CD4-positive, alpha-beta T cell treated with Interleukin-4 for 4 hours (primary cell): ENCODE results near the gene MYOG.

Experiments used
- DNase-seq: peaks from one replicate; pipeline ENCODE4 v3.0.0-alpha.2; 2020

MYOG gene

DNA sequence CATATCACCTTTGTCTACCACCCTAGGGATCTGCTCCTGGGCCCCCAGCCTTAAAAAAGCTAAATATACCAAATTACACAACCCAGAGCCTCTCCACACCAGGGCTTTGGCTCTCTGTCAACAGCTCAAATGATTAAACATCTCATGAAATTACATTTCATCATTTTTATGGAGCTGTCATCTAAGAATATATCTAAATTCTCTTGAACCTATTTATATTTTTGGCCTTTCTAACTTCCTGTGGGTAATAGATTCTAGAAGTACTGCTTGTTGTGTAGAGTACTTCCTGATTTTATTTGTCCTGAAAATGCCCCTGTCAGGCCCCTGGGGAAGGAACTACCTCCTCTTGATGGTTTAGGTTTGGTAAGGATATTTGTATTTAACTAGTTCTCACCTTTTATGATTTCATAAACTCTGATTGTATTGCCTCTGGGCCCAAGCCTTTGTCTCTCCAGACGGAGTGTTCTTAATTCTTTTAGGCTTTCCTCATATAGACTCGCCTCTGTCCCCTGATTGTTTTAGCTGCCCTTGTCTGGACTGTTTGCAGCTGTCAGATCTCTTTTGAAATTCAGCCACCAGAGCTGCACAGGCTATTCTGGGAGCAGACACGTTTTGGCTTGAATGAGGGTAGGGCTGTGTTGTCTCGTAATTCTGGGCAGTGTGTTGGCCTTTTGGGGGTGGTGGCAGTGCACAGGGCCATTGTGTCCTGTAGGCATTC, 16.6 kb downstream of the MYOG start:
- no peak for DNase-seq

DNA sequence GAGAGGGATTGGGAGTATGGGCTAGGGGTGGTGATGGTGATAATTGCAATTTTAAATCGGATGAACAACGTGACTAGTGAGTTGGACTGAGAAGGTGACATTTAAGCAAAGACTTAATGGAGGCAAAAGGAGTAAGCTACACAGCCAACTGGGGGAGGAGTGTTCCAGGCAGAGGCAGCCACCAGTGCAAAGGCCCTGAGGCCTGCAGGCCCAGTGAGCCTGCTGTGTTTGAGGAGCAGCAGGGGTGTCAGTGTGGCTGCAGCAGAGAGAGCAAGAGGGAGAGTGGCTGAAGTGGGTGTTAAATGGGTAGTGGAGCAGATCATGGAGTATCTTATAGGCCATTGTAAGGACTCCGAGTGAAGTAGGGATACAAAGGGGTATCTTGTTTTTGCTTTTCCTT, 18.8 kb downstream of the MYOG start:
- DNase-seq, result no peak

DNA sequence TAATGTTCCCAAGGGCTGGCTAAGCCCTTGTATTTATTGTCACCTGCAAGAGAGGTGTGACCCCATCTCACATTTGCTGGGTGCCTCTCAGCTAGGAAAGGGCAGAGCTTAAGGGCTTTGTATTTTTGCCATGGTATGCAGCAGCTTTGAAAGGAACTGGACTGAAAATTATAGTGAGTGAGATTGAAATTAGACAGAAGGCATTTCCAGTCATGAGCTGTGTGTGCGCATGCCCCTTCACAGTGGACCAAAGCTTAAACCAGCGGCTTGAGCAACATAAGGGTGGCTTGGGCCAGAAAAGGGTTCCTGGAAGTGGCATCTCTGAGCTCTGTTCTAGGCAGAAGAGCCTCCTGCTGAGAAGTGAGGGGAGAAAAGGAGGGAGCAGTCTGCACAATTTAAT, 19.8 kb downstream of the MYOG start:
- DNase-seq, result no peak

DNA sequence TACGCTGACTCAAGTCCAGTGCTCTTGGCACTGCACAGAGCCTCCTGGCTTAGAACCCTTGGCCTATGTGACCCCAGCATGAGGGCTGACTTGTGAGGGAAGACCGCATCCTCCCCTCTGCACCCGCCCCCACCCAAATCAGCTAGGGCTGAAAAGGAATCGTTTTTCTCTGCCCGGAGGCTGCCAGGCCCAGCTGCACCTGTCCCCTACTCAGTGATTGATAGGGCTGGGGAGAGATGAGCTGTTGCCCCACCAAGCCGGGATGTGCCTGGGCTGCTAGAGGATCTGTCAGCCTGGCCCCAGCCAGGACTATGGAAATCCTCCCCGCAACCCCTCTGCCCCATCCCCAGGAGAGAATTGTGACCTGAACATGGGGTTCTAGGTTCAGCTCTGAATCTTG, 20.6 kb downstream of the MYOG start:
- no peak for DNase-seq

DNA sequence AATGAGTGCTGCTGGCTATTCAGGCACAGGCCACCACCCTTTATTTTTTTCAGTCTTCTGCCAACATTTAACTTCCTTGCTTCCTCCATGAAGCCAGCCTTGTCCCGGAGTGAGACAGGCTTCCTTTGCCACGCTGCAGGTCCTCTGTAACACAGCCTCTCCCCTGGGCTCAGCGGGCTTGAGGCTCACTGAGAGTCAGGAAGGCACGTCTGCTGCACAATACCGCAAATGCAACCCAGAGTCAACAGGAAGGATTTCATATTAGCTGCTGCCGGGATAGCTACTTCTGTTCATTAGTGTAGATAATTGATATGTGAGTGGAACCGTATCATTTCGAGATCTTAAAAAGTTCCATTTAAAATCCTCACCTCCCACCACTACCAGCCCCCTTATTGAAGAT, 22.5 kb downstream of the MYOG start:
- DNase-seq, result no peak

DNA sequence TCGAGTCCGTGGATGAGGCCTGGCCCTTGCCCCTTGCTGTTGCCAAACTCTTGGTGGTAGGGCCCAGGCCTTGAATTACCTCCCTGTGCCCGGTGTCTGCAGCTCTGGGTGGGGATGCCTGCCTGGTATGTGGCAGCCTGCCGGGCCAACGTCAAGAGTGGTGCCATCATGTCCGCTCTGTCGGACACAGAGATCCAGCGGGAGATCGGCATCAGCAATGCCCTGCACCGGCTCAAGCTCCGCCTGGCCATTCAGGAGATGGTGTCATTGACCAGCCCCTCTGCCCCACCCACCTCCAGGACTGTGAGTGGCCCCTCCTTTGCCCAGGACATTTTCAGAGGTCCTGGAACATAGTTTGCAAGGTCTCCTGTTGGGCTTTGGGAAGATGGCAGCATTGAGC, 25.7 kb downstream of the MYOG start:
- DNase-seq, result no peak

DNA sequence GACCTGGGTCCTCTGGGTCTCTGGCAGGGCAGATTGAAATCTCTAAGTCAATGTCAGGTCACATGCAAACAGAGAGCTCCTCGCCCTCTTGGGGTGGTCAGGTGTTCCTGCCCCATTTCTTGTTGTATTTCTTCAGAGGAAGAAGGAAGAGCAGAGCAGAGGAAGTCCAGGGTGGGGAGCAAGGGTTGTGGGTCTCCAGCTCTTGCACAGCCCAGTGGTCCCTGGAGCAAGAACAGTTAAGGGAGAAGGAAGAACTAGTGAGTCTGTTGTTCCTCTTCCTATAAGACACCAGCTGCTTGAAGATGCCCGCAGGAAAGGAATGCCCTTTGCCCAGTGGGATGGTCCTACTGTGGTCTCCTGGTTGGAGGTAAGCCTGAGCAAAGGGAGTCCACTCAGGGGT, 26.3 kb downstream of the MYOG start:
- DNase-seq, result no peak

DNA sequence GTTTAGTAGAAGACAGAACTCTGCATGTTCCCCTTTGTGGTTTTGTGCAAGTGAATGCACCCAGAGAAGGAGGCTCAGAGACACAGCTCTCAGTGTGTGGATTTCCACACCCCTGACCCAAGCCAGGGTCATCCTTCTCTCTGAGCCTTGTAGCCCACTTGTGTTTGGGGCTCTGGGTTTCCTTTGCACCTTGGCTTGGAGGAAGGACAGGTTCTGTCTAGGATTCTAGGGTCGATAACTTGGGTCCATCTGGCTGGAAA, 27.2 kb downstream of the MYOG start:
- no peak for DNase-seq

DNA sequence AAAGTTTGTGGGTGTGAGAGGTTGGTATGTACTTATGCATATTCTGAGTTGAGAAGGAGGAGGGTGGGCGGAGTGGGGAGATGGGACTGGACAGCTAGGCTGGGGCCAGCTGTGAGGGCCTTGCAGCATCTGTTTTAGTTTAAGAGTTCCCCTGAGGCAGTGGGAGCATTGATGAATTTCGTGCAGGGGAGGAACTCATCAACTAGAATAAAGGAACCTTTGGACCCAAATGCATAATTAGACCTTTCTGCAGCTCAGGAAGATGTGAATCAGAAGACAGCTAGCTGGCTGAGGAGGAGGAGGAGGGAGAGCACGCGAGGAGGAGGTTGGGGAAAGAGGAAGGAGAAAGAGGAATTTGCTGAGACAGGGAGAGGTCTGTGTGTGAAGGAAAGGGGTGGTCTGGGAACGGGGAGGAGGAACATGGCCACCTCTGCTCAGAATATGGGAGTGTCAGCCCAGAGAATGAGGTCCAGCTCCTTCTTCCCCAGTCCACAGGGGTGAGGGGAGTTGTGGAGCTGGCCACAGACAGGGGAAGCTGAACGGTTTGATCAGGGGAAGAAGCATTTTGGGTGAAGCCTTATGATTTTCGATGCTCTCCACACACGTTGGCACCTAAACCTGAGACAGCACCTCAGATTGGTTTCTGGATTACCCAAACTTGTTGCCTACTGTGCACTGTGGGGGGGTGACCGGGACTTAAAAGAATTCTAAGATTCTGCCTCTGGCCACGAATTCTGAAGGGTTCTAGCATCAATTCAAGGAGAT, 27.7 kb downstream of the MYOG start:
- DNase-seq, result no peak

DNA sequence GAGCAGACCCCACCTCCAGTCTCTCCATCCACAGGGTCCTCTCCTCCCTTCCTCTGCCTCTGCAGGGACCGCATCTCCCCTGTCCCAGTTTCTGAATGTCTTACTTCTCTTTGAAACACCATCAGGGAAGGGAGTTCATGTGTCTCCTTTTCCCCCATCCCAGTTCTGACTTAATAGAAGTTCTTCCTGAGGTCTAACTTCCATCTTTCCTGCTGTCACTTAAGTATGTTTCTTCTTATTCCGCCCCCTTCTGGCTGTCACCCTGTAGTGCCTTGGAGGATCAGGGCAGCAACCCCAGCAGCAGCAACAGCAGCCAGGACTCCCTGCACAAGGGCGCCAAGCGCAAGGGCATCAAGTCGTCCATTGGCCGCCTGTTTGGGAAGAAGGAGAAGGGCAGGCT, 29.3 kb downstream of the MYOG start:
- no peak for DNase-seq

DNA sequence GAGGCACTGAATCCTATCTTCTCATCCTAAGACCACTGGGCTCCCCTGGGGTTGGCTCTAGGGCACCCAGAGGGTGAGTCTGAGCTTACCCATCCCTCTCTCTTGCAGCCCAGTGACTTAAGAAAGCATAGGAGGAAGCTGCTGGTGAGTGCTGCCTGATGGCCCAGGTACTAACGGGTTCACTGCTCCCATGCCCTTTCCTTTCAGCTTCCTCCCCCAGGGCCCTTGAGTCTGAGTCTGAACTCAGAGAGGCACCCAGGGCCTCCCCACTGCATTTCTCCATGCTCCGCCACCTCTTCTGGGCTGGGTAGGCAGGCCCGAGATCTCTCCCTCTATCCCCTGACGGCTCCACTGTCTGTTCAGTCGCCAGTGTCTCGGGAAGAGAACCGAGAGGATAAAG, 29.8 kb downstream of the MYOG start:
- no peak for DNase-seq

DNA sequence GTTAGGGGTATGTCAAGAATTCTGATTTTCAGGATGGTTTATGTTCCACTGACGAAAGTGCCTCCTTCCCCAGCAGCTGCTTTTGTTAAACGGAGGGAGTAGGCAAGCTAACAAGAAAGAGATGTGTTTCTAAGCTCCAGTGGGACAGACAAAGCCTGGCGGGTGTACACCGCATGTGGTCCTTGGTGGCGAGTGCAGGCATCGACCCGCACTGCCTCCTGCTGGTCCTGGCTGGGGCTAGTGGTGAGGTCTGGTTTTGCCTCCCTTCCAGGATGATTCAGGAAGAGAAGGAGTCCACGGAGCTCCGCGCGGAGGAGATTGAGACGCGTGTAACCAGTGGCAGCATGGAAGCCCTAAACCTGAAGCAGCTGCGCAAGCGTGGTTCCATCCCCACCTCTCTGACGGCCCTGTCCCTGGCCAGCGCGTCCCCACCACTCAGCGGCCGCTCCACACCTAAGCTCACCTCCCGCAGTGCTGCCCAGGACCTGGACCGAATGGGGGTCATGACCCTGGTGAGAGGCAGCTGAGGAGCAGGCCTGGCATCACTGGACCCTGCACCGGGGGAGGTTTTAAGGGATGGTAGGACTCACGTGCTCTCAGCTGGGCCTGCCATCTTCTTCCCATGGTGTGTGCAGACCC, 30.5 kb downstream of the MYOG start:
- DNase-seq, result no peak

DNA sequence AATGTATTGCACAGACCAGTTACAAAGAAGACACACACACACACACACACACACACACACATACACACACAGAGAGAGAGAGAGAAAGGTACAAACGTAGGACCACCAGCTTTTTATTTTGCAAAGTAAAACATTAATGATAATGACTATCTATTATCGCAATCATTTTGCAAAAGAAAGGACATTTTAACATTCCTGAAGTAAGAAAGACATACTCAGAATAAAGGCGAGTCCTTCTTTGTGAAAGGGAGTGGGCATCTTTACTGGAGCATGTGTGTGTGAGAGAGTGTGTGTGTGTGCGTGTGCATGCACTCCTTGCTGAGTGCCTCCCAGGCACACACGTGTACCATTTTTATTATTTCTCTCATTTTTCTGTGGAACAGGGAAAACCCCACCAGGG, 31.2 kb downstream of the MYOG start:
- DNase-seq, result no peak

DNA sequence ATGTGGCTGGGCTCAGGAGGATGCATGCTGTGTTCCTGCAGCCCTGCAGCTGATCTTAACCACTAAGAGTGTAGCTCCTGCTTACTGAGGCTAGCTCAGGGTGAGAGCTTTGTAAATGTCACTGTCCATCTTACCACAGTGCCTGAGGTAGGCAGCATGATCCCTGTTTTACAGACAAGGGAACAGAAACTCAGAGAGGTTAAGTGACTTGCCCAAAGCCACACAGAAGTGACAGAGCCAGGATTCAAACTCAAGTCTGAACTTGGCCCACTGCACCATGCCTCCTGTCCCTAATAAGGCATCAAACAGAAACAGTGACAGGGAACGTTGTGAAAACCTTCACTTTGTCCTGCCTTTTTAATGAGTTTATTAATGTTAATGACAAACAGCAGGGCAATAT, 31.6 kb downstream of the MYOG start:
- DNase-seq, result no peak

DNA sequence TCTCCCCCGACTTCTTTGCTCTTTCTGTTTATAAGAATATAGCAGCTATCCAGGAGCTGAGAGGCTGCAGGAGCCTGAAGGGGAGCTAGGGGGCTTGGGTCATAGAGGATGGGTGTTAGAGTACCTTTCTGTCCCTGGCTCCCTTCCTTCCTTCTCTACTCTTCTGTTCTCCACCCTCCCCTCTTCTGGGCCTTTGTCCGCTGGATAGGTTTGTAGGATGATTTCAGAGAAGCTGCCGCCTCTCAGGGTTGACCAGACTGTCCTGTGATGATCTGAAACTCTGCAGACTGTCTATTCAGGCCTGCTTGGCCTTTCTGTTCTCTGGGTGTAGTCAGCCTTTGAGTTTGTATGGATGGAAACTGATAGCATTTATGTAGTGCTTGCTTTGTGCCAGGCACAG, 33.2 kb downstream of the MYOG start:
- DNase-seq, result no peak

DNA sequence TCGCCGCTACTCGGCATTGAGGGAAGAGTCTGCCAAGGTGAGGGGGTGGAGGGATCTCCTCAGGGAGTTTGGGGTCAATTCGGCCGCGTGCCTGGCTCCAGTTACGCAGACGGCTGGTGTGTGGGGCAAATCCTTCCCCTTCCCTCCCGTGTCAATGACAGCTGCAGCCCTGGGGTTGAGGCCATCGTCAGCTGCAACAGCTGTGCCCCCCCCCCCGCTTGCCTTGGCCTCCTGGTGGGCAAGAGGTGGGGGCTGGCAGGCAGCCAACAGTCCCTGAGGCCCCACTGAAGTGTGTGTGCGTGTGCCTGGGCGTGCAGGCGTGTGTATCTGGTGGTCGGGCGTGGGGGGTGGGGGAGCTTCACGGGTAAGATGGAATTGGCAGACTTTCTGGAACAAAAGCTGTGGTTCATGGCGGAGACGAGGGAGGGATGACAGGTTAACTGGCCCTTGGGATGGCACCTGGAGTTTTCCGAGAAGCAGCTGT, 33.9 kb downstream of the MYOG start:
- DNase-seq, result no peak

DNA sequence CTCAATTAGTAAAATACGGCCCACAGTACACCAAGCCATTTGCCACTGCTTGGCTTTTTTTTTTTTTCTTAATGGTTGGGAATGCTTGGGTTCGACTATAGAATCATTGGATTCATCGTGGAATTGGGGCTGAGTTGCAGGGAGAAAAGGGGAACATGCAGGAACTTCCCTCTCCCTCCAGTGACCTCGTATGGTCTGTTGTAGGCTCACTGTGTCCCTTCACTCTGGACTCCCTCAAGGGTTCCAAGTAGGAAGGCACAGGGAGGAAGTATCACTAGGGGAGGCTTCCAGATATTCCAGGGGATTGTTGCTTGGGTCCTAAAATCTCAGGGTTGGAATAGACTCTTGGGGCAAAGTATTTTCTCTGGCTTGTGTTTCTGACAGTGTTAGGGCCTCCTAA, 35.0 kb downstream of the MYOG start:
- DNase-seq, result no peak

DNA sequence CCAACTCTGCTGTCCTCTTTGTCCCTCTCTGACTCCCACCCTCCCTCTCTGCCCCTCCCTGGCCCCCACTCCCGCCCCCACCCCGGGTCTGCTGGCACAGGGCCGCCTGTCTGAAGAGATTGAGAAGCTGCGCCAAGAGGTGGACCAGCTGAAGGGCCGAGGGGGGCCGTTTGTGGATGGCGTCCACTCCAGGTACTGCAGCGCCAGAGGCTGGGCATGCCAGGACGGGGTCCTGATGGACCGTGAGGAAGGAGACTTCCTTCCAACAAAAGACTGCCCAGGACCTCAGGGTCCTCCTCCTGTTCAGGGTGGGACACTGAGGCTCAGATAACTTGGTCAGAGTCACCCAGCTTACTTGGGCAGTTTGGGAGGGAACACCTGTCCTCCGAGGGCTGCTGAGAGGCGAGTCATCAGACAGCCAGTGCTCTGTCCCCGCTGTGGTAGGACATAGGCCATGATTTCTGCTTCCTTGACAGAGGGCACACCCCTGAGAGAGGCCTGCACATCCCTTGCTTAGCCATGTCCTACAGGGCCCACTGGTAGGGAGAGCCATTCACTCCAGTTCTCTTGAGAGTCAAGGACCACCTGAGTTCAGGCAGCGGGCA, 36.1 kb downstream of the MYOG start:
- no peak for DNase-seq

DNA sequence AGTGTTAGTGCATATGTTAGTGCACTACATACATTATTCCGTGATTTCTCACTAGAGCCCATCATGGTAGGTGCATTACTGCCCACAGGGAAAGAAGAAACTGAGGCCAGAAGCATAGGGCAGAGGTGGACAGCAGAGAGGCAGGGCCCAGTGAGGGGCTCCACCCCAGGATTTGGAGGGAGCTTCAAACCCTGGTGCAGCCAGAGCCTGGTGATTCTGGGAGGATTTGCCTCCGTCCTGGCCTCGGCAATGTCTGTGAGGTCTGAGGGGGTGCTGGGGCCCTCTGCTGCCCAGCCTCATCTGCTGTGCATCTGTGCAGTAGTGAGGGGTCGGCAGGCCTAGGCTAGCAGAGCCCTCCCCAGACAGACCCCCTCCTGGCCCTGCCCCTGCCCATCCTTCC, 36.7 kb downstream of the MYOG start:
- no peak for DNase-seq

DNA sequence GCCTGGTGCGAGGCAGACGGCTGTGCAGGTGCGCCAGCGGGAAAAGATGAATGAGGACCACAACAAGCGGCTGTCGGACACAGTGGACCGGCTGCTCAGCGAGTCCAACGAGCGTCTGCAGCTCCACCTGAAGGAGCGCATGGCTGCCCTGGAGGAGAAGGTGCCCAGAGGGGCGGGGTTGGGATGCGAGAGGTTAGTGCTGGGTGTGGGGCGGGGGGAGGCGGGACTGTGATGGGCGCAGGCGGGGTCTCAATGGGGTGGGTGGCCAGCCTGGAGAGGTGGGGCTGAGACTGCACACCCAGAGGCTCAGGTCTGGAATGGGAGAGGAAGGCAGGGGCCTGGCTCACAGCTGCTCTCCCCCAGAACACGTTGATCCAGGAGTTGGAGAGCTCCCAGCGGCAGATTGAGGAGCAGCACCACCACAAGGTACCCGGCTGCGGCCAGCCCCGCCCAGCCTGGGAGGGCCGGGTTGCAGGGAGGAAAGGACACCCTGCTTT, 37.2 kb downstream of the MYOG start:
- DNase-seq, result no peak

DNA sequence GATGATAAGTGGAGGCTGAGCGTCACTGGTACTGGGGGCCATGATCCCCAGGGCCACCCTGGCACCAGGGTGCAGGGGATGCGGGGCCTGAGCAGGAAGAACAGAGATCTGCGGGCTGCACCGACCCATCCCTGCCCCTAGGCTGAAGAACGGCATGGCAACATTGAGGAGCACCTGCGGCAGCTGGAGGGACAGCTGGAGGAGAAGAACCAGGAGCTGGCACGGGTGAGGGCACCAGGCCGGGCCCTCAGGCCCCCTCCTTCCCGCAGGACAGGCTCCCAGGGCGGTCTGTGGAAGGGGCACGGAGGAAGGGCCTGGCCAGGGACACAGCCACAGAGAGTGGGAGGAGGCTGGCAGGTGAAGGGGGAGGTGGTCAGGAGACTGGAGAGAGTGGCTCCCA, 37.7 kb downstream of the MYOG start:
- no peak for DNase-seq

DNA sequence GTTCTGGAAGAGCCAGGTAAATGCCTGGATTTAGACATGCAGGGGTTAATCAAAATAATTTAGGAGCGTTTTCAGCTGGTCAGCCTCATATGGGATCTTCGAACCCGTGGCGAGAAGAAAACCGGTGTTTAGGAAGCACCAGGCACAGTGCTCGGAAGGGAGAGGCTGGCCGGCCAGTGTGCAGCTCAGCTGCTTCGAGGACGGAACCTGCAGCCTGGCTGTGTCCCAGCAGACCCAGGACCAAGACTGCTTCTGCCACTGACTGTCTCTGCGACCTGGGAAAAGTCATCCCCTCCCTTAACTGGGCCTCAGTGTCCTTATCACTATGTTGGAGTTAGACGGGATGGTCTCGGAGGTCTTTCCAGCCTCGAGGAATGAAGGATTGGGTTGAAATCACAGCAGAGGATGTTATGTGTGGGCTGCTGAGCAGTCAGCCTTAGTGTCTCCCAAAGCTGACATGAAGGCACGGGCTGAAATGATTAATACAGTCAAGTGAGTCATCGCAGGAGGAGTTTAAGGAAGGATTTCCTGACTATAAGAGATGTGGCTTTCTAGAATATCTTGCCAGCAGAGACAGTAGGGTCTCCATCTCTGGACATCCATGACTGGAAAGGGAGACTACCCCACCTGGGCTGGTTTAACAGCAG, 38.7 kb downstream of the MYOG start:
- no peak for DNase-seq

DNA sequence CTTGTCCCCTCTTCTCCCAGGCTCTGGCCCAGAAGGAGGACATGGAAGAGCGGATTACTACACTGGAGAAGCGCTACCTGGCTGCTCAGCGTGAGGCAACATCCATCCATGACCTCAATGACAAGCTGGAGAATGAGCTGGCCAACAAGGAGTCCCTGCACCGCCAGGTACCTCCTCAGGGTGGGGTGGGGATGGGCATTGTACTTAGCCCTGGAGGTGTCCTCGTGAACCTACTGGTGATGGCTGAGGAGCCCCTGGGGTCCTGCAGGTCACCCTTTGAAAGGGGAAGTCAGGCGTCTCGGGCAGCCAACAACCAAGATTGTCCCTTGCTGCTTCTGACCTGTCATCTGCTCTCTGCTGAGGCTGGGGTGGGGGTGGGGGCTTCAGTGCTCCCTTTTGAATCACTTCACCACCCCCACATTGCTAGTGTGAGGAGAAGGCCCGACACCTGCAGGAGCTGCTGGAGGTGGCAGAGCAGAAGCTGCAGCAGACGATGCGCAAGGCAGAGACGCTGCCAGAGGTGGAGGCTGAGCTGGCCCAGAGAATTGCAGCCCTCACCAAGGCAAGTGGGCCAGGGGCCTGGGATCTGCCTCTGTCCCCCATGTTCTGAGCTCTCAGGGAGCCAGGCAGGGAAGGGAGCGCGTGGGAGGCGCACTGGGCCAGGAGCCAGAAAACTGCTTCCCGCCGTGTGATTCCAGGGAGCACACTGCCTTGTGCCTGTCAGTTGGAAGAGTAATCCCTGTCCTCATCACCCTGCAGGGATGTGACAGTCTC, 39.8 kb downstream of the MYOG start:
- DNase-seq, result no peak
